Measurements from ENCODE around the gene C4orf51. TPM values are rescaled to one million over a fixed set of nuclear protein-coding genes. Genes with fewer than 3 reads are reported as not detected.
A peak's percentile ranks its signal among the peaks of the same experiment; 100 is the strongest.

The C4orf51 gene
- total and polyA plus RNA-seq, 2 donors (not counting 1 experiment from before 2014, with no cell fraction given): not detected

DNA sequence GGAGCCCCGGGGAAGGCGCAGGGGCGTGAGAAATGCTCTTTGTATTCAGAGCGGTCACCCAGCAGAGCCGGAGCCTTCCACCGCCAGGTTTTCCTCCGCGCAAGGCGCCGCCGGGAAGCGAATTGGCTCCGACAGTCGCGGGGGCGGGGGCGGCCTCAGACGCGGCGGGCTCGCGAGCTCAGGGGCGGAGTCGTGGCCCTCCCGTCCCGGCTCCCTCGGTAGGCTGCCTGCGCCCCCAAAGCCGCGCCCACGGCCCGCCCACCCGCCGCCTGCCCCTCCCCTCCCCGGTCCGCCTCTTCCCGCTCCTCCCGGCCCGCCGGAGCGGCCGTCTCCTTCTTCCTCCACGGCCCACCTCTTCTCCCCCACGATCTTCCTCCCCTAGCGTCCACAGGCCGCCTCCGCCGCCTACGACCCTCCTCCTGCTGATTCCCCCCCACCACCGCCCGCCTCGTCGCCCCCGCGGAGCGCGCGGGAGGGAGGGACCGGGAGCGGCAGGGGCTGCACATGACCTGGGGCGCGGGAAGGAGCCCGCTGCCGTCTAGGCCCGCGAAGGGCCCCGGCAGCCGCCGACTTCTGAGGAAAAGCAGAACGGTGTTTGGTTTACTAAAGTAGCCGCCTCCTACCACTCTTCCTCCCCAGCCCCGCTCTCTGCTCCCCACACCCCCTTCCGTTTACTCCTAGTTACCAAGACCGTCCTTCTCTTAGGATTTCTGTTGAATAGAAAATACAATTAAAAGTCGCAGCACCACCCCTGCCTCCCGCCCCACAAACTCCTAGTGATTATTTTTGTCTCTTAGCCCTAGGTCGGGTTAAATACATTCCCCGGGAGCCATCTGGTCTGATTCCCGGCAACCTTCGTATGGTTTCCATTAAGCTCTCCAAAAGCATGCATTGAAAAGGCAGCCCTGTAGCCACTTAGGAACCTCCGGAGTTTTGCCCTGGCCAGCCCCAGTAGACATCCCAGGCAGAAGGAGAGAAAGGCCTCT is 53.2 kb downstream of the C4orf51 start:
- WGBS (ENCODE audit: insufficient coverage): 3% methylated on average over 58 of the region's 81 CpGs
- peak overlapping the region; percentile 96 for H3K4me2 ChIP-seq (replicated peaks; ENCODE audit: low read depth, low read length, poor library complexity, severe bottlenecking)
- CTCF ChIA-PET: no interaction called here

More for the DNA sequence above, 53.2 kb downstream of the C4orf51 start:
- H3K9me3 Mint-ChIP-seq (ENCODE audit: insufficient read depth): no peaks in the 10 kb centered on the region
- no peaks in the 10 kb centered on the region for H3K79me2 ChIP-seq (ENCODE audit: control insufficient read depth, insufficient read depth, low read length)
- H3K27me3 ChIP-seq (replicated peaks in 1 of 4; ENCODE audit: control extremely low read depth in 1 of 4, control insufficient read depth in 3 of 4, insufficient read depth in 4 of 4, low read length in 3 of 4): peaks cover 0 to 4% (median 2%) of the 10 kb centered on the region in 4 experiments
- intact Hi-C loops (cut with micrococcal nuclease): loop anchor here (1.0 kb wide), 2 partner anchors 114 to 203 kb away; partner anchors contain the start of gene MMAA
- H3K4me3 Mint-ChIP-seq: peak overlapping the region; percentile 80
- H3K9me3 ChIP-seq (ENCODE audit: control extremely low read depth in 1 of 3, control insufficient read depth in 2 of 3, insufficient read depth in 1 of 3, low read length in 2 of 3): peaks cover 0 to 1% (median 0%) of the 10 kb centered on the region in 3 donors
- peak overlapping the region; percentile 99 for H2AFZ ChIP-seq (ENCODE audit: insufficient read depth, low read depth, low read length, poor library complexity, severe bottlenecking)
- peaks cover 17% of the 10 kb centered on the region for H3K27me3 Mint-ChIP-seq
- H3K27ac Mint-ChIP-seq: peak overlapping the region; percentile 34
- H3K4me1 Mint-ChIP-seq: peaks cover 20% of the 10 kb centered on the region
- peak overlapping the region; percentile 48 to 94 (median 65) for H3K4me3 ChIP-seq (ENCODE audit: control extremely low read depth in 1 of 5, extremely low read depth in 1 of 5, insufficient read depth in 1 of 5, low read depth in 2 of 5, low read length in 4 of 5)
- H3K36me3 ChIP-seq (replicated peaks in 1 of 2; ENCODE audit: control extremely low read depth in 1 of 2, control insufficient read depth in 1 of 2, extremely low read depth in 1 of 2, insufficient read depth in 2 of 2, low read length in 1 of 2): no peaks in the 10 kb centered on the region
- POLR2A ChIA-PET: no interaction called here
- H3K9ac ChIP-seq (ENCODE audit: low read length): peak overlapping the region; percentile 80
- H4K20me1 ChIP-seq (ENCODE audit: control insufficient read depth, insufficient read depth, low read length, poor library complexity, severe bottlenecking): no peaks in the 10 kb centered on the region
- DNase-seq: peak; percentile 86
- peaks cover 5 to 14% of the 10 kb centered on the region in 2 donors for H3K4me1 ChIP-seq (ENCODE audit: control insufficient read depth in 2 of 2, insufficient read depth in 2 of 2, low read length in 2 of 2)
- peak overlapping the region in 1 of 2 donors; percentile 44 for H3K27ac ChIP-seq (ENCODE audit: low read length in 2 of 2)
- TF ChIP-seq EZH2 (IDR thresholded peaks at IDR 0.05; ENCODE audit: borderline replicate concordance, insufficient read depth, low read depth, low read length, poor library complexity, severe bottlenecking): no peak
- TF ChIP-seq, protein P1, sequence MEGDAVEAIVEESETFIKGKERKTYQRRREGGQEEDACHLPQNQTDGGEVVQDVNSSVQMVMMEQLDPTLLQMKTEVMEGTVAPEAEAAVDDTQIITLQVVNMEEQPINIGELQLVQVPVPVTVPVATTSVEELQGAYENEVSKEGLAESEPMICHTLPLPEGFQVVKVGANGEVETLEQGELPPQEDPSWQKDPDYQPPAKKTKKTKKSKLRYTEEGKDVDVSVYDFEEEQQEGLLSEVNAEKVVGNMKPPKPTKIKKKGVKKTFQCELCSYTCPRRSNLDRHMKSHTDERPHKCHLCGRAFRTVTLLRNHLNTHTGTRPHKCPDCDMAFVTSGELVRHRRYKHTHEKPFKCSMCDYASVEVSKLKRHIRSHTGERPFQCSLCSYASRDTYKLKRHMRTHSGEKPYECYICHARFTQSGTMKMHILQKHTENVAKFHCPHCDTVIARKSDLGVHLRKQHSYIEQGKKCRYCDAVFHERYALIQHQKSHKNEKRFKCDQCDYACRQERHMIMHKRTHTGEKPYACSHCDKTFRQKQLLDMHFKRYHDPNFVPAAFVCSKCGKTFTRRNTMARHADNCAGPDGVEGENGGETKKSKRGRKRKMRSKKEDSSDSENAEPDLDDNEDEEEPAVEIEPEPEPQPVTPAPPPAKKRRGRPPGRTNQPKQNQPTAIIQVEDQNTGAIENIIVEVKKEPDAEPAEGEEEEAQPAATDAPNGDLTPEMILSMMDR (IDR thresholded peaks at IDR 0.05): no peak
- ATAC-seq (ENCODE audit: low read depth): peak; percentile 99

Measured in B cell (primary cell).